Naive thymus-derived CD8-positive, alpha-beta T cell (primary cell): ENCODE measurements around the gene THSD7B. TPM values are rescaled to one million over a fixed set of nuclear protein-coding genes. Genes with fewer than 3 reads are reported as not detected.

Experiments
- ATAC-seq, 2 donors: fragments of 150-1000 bp; cut with Tn5 transposase in 1 of 2; sonication (Bioruptor Pico), chemical (Tn5 transposase) in 1 of 2; 1 replicate in 1 of 2; 2 replicates in 1 of 2; pipeline ENCODE4 v1.10.0; 2021; ENCODE audit warnings: mild to moderate bottlenecking in 2 of 2, moderate library complexity in 2 of 2
- POLR2A ChIA-PET: fragments of 350-600 bp; sonication (Branson Sonifier 250); formaldehyde crosslinking; loops from one replicate; lab custom pipeline; 2021; ENCODE audit warnings: antibody characterized with exemption; lab: Charles Lee
- DNase-seq, 10 donors: peaks; one replicate each; pipeline versions ENCODE4 v3.0.0 to v3.0.0-alpha.2; 2020 to 2022
- H3K27ac Mint-ChIP-seq, 10 donors: one replicate each; pipeline ENCODE4 v1.8.0; 2020 to 2022; ENCODE audit warnings: mild to moderate bottlenecking in 10 of 10, mixed read lengths in 10 of 10, moderate library complexity in 4 of 10, inconsistent platforms in 1 of 10
- H3K27me3 Mint-ChIP-seq, 5 donors: one replicate each; pipeline ENCODE4 v1.8.0; 2021 to 2022; ENCODE audit warnings: mixed read lengths in 5 of 5
- H3K36me3 Mint-ChIP-seq, 3 donors: one replicate each; pipeline ENCODE4 v1.8.0; 2020 to 2022; ENCODE audit warnings: mixed read lengths in 3 of 3, mild to moderate bottlenecking in 2 of 3, inconsistent platforms in 1 of 3
- H3K4me1 Mint-ChIP-seq, 4 donors: one replicate each; pipeline ENCODE4 v1.8.0; 2021 to 2022; ENCODE audit warnings: mixed read lengths in 4 of 4
- H3K4me3 Mint-ChIP-seq, 10 donors: one replicate each; pipeline ENCODE4 v1.8.0; 2020 to 2022; ENCODE audit warnings: mild to moderate bottlenecking in 10 of 10, mixed read lengths in 10 of 10, moderate library complexity in 6 of 10, inconsistent platforms in 1 of 10
- H3K9me3 Mint-ChIP-seq, 9 donors: one replicate each; pipeline ENCODE4 v1.8.0; 2020 to 2022; ENCODE audit warnings: mixed read lengths in 9 of 9, mild to moderate bottlenecking in 3 of 9, inconsistent platforms in 1 of 9, moderate library complexity in 1 of 9
- polyA plus RNA-seq, 3 donors: library from polyadenylated mRNA; unstranded; fragments of 300-500 nt; fragmentation: Illumina TruSeq; gene quantifications; one replicate each; pipeline ENCODE4 v1.2.3, GENCODE V29; 2021
- total RNA-seq, 8 experiments: library from RNA in 2 of 8; stranded (reverse) in 2 of 8; gene quantifications; one replicate each; pipeline ENCODE4 v1.2.3 and lab custom pipeline; 2021 to 2026

The THSD7B gene
- total and polyA plus RNA-seq, 5 experiments from 2014 or later = not detected

DNA sequence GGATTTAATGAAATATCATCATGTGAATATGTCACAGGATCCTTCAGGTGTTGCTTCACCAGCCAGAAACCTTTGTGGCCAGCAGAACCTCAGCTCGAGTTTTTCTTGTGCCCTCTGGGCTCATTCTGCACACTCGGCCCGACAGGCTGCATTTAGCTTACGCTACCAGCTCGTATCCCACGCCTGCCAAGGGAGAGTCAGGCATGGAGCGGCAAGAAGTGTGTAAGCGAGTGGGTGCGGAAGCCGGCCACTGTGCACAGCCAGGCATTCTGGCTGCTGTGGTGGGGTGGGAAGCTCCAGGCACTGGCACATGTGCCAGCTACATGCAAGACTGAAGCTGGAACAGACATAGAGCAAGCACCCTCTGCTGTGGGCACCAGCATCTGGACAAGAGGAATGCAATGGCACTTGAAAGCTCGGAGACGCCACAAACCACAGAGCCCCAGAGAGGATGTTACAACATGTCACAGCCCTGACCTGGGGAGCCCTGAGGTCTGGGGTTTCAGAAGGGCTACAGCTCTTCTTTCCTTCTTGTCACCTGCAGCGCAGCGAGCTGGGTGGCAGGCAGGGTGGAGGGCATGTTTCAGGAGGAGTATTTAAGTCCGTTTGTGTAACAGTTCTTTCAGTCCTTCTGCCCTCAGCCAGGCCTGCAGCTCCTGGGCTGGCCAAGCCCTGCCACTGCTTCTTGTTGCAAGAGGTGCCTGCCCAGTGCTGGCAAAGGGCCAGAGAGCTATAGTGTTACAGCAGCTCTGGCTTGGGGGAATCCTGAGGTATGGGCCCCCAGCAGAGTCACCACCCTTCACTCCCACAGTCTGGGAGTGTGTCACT is 941.7 kb downstream of the THSD7B start:
- H3K4me1 Mint-ChIP-seq = no peaks in the 10 kb centered on the region
- no peak overlapping the region for H3K4me3 Mint-ChIP-seq
- peaks cover 0 to 6% (median 0%) of the 10 kb centered on the region in 3 donors for H3K36me3 Mint-ChIP-seq
- H3K27ac Mint-ChIP-seq = no peak overlapping the region
- H3K9me3 Mint-ChIP-seq = peaks cover 7 to 21% (median 9%) of the 10 kb centered on the region in 9 donors
- ATAC-seq = no peak
- no peak for DNase-seq
- H3K27me3 Mint-ChIP-seq = no peaks in the 10 kb centered on the region
- POLR2A ChIA-PET = no interaction called here

DNA sequence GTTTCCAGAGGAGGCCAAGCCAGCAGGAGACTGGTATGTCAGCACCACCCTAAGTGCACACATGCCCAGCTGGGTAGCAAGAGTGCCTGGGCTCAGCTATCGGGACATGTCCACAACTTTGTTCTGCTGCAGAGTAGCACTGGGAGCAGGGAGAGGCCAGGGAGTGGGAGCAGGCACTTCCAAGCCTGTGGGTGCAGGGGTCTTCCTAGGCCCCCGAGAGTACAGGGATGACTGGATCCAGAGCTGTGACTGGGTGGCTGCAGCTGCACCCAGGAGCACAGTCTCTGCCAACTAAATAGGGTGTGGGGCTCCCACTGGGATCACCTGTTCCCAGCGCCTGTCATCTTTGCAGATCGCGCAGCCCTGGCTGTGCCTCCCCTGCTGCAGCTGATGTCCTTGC is 943.0 kb downstream of the THSD7B start:
- Mint-ChIP-seq H3K4me3 (no peak overlapping the region), H3K27ac (no peak overlapping the region), H3K9me3 (peaks cover 7 to 24% (median 10%) of the 10 kb centered on the region in 9 donors), H3K4me1 (no peaks in the 10 kb centered on the region), H3K36me3 (peaks cover 0 to 6% (median 0%) of the 10 kb centered on the region in 3 donors), H3K27me3 (no peaks in the 10 kb centered on the region)
- ATAC-seq (no peak), DNase-seq (no peak)
- POLR2A ChIA-PET = no interaction called here

GRCh38 chr2:137715731-137716191 is 950.4 kb downstream of the THSD7B start:
- DNase-seq (no peak), ATAC-seq (no peak)
- Mint-ChIP-seq H3K27ac (no peak overlapping the region), H3K9me3 (peaks cover 0 to 29% (median 5%) of the 10 kb centered on the region in 9 donors), H3K27me3 (no peaks in the 10 kb centered on the region), H3K4me1 (no peaks in the 10 kb centered on the region), H3K36me3 (peaks cover 0 to under 1% (median 0%) of the 10 kb centered on the region in 3 donors), H3K4me3 (no peak overlapping the region)
- POLR2A ChIA-PET = no interaction called here

DNA sequence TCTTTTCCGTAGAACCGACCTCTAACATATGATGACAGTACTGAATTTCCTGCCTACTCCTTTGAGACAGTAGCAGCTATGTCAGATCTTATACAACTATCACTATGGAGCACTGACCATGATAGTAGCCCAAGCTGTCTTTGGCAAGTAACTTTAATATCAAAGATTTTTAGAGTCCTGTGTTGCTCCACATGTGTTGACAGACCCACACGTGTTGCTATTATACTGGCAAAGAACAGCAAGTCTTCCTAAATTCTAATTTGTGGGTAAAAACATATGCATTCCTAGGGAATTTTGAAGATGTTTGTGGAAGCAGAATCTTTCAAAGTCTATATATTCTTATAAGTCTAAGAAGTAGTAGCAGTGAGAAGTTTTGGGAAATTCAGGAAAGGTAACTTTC is 953.4 kb downstream of the THSD7B start:
- ATAC-seq (no peak), DNase-seq (no peak)
- H3K9me3 Mint-ChIP-seq = peaks cover 0 to 30% (median 10%) of the 10 kb centered on the region in 9 donors
- H3K4me3 Mint-ChIP-seq = no peak overlapping the region
- no peaks in the 10 kb centered on the region for H3K4me1 Mint-ChIP-seq
- H3K36me3 Mint-ChIP-seq = no peaks in the 10 kb centered on the region
- no peak overlapping the region for H3K27ac Mint-ChIP-seq
- POLR2A ChIA-PET = no interaction called here
- H3K27me3 Mint-ChIP-seq = no peaks in the 10 kb centered on the region

- H3K27me3 Mint-ChIP-seq = no peaks in the 10 kb centered on the region
- POLR2A ChIA-PET = no interaction called here
- peaks cover 0 to 32% (median 4%) of the 10 kb centered on the region in 9 donors for H3K9me3 Mint-ChIP-seq
- no peaks in the 10 kb centered on the region for H3K4me1 Mint-ChIP-seq
- H3K27ac Mint-ChIP-seq = no peak overlapping the region
- ATAC-seq = no peak
- H3K4me3 Mint-ChIP-seq = no peak overlapping the region
- H3K36me3 Mint-ChIP-seq = no peaks in the 10 kb centered on the region
- DNase-seq = no peak
Observed at GRCh38 chr2:137721733-137722132, 956.4 kb downstream of the THSD7B start.

DNA sequence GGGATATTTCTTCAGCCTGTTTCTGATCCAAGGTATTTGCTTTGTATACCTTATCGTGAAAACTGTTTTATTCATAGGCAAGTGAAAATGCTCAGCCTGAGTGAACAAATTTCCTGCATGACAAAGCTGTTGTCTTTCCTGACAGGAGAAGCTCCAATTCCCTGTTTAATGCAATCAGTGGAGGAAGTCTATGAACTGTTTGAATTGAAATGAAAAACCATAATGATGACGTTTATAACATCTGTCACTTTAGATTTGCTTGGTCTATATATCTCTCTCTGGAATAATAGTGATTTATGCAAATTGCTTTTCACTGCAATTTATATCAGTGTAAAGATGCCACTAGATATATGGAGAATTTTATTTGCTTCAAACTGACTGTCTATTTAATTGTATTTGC is 959.6 kb downstream of the THSD7B start:
- H3K9me3 Mint-ChIP-seq = peaks cover 0 to 38% (median 4%) of the 10 kb centered on the region in 9 donors
- DNase-seq (no peak), ATAC-seq (no peak)
- no peak overlapping the region for H3K27ac Mint-ChIP-seq
- H3K4me3 Mint-ChIP-seq = no peak overlapping the region
- H3K4me1 Mint-ChIP-seq = no peaks in the 10 kb centered on the region
- POLR2A ChIA-PET = no interaction called here
- no peaks in the 10 kb centered on the region for H3K36me3 Mint-ChIP-seq
- no peaks in the 10 kb centered on the region for H3K27me3 Mint-ChIP-seq
